ENCODE results near the gene MAFG.

The MAFG gene

DNA sequence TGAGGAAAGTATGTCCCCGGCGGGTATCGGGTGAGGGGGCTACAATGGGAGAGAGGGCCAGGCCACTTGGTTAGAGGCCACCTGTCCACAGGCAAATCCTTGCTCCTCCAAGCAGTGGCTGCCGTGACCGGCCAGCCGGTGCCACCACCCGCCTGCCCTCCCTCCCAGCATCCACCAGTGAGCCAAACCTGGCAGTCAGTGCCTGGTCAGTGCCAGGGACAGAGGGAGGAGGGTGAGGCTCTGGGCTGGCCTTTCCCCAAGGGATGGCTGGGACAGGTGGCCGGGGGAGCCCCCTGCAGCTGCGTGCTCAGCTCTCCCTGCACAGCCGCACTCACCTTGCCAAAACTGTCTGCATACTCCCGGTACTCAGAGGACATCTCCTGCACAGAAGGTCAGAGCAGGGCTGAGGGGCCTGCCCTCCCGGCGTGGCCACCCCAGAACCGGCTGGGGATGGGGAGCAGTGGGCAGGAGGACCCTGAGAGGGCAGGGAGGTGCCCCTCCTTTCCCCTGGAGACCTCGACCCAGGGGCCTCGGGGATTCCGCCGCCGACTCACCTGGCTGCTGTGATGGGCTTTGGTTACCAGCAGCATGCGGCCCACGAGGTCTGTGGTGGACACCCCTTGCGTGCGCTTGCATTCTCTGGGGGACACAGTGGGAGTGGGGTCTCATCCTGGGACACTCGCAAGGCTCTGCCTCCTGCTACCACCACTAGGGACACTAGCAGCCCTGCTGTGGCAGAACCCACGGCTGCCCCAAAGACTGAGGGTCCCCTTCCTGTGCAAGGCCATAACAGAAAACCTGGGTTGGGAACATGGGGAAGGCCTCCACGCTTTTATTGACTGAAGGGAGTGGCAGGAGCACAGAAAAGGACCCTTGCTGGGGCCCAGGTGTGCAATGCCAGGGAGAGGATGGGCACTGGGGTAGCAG lies 20.1 kb downstream of the MAFG start:
- no peak for DNase-seq

DNA sequence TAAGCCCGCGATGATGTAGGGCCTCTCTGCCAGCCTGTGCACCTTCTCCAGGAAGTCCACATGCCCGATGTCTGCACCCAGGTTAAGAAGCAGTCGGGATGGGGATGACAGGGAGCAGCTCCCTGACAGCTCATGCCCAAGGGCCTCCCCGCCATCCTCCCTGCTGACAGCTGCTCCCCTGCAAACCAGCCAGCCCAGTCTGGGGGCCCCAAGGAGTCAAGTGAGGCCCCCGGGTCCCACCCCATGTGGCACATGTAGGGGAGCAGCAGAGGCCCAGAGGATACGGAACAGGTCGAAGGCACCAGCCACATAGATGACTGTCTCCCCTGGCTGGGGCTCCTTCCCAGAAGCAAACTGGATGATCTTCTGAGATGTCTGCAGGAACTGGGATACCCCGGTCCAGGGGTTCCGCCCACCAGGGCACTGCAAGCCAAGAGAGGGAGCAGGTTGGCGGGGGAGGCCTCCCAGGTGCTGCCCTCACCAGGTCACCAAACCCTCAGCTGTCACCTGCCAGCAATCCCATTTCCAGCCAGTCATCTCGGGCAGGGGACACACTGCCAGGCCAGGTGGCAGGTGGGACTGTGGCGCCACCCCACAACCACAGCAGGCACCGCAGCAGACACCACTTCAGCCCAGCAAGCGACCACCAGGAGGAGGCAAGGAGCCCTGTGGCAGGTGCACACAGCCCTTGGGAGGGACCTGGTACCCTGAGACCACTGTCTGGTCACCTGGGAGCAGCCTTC lies 20.9 kb downstream of the MAFG start:
- DNase-seq = peak; percentile 57

DNA sequence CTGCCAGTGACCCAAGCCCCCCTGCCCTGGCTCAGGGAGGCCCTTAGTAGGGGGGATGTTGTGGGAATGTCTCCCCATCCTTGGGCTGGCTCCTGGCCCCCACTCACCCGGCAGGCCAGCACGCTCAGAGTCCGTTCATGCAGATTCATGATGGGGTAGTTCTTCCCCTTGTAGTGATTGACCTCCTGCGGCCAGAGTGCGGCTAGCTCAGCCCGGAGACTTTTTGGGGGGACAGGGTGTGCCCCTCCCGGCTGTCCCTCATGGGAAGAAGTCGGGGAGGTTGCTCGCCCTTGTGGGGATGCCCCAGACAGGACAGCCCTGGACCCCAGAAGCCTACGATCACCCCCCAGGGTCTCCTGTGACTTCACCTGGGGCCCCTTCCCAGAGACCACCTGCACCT lies 21.5 kb downstream of the MAFG start:
- no peak for DNase-seq

DNA sequence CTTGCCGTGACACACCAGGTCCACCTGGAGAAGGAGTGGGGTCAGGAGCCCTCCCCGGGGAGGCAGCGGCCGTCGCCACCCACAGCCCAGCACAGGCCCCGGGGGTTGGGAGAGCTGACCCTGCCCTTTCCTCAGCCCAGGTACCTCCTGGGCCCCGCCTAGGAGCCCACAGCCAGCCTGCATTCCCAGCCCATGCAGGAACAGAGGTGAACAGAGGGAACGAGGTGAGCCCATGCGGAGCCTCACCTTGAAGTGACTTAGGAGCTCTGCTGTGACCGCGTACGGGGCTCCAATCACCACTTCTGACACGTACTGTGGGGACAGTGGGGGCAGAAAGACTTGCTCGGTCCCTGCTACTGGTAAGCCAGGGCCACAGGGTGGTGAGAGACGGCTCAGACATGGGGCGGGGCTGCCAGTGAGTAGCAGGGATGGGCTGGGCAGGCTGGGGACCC lies 22.1 kb downstream of the MAFG start:
- no peak for DNase-seq

DNA sequence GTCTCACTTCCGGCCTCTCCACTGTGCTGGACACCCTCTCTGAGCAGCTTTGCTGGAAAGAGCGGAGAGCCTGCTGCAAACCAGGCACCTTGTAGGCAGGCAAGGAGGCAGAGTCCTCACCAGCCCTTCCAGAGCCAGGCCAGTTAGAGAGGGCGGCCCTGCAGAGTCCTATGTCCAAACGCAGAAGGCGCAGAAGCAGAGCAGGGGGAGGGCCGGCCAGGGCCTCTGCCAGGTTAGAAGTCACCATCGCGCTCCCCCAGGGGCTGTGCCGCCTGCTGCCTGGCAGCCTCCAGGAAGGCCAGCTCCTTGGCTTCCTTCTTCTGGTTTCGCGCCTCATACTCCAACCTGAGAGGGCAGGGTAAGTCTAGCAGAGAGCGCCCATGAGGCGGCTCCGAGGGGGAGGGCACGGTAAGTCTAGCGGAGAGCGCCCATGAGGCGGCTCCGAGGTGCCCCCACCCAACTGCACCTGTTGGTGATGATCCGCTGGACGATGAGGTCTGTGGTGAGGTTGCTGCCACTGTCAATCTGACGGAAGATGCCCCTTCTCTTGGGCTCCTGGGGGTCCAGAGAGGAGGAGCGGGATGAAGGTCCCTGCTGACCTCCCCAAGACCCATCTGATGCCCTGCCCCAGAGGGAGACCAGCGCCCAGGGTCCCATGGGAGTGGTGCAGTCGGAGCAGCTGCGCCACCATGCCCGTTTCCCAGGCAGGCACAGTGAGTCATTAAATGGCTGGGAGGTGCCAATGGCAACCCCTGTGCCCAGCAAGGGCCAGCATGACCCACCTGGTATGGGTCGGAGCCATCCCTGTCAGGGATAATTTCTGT lies 22.7 kb downstream of the MAFG start:
- no peak for DNase-seq

DNA sequence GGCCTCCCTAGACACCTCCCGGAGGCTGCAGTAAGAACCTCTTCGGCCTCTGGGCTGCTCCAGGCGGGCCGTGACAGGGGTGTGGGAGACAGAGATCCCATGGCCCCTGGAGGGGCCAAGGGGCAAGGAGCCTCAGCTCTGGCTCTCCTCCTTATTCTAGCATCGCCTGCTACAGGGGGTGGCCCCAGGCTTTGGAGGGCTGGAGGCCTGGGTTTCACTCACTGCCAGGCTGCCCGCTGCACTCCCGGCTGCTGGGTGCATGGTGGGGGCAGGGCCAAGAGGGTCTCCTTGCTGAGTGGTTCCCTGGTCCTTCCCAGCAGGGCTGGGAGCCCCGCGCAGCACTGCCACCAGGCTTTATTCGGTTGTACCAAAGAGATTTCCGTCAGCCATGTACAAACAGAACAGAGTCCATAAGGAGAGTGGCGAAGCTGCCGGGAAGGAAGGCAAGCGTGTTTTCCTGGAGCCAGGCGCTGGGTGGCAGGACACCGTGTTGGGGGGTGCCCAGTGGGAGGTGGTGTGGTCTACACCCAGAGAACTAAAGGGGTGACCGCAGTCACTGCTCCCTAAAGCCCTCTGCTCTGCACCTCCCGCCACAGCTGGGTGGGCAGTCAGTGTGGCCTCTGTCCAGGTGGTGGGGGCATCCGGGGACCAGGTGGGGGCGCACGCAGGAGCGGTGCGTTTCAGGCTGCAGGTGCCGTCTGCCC lies 23.5 kb downstream of the MAFG start:
- no peak for DNase-seq

DNA sequence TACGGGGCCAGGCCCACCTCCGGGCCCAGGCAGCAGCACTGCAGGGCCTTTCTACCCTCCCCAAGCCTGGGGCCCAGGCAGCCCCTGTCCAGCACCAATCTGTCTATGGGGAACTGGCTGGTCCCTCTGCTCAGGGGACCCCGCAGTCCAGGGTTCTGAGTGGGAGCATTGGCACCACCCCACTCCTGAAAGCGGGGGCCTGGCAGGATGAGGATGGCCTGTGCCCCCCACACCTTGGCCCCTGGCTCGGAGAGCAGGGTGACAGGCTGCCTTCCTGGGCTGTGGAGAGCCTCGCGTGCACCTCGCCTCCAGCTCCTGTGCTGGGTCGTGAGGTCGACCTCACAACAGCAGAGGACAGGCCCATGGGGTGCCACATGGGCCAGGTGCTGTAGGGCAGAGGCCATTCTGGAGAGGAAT lies 24.1 kb downstream of the MAFG start:
- no peak for DNase-seq

DNA sequence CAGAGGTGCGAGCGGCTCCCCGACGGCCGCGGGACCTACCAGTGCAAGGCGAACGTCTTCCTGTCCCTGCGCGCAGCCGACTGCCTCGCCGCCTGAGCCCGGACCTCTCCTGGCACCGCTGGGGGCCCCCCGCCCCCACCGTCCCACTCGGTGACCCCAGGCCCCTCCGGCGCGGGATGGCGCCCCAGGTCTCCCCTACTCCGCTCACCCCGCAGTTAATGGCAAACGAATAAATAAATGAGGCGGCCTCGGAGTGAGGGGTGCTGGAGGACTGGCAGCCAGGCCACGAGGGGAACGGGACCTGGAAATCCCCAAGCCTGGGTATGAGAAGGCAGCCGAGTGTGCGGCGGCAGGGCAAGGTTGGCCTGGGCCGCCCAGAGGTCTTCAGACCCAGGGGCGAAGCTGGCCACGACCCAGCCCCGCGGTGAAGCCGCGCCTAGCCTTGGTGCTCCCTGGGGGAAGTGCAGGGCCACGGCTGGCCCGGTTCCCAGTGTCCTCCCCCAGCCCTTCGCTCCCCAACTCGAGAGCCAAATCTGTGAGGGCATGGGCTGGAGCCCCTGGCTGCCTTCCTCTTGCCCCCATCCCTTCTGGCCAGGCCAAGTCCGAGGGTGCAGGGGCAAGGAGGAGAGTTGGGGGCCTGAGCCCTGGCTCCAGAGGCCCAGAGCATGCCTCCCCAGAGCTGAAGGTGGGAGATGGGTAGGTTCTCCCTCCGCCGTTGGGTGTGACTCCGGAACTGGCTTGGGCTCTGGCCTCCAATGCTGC lies 24.7 kb downstream of the MAFG start:
- DNase-seq = peak; percentile 25

DNA sequence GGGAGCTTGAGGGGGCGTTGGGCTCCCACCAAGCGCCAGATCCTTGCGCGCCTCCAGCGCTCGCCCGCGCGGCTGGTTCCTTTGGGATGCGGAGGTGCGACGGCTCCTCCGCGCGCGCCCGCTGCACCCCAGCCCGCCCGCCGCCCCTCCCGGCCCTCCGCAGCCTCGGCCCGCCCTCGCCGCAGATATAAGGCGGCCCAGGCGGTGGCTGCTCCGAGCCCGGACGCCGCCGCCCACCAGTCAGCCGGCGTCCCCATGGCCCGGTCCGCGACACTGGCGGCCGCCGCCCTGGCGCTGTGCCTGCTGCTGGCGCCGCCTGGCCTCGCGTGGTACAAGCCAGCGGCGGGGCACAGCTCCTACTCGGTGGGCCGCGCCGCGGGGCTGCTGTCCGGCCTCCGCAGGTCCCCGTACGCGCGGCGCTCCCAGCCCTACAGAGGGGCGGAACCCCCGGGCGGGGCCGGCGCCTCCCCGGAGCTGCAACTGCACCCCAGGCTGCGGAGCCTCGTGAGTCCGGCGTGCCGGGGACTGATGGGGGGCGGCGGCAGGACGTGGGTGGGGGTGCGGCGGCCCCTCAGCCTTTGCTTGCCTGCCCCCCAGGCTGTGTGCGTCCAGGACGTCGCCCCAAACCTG lies 25.4 kb downstream of the MAFG start, which contains the start of gene NPB:
Gene NPB, plus strand, starts transcription at position 216 of the 630 bp plus-strand sequence. Its CDS starts 40 bp downstream, at position 256.
- DNase-seq = peak; percentile 54

DNA sequence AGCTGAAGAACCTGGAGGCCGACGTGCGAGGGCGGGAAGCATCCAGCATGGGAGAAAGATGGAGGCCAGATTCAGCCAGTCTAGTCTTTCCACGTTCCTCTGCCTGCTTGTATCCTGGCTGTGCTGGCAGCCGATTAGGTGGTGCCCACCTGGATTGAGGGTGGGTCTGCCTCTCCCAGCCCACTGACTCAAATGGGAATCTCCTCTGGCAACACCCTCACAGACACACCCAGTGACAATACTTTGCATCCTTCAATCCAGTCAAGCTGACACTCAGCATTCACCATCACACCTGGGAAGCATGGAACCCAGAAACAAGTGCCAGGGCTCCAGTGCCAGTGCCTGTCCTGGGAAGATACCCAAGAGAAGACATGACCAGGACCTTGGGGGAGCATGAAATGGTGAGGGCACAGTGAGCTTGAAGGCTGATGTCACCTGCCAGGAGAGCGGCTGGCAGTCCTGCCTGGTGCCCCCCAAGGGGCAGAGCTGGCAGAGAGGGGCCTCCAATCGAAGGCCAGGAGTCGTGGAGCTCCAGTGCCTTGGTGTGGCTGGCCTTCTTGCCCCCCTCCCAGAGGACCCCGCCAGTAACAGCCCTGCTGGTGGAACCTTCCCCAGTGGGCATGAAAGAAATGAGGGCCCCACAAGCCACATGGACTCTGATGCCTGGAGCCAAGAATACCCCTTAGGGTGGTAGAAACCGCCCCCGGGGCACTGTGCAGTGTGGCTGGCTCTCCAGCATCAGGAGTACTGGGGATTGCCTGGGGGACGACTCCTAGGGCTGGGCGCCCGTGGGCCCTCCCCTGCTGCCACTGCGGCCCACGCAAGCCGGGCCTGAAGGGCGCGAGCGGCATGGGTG lies 26.1 kb downstream of the MAFG start:
- no peak for DNase-seq

DNA sequence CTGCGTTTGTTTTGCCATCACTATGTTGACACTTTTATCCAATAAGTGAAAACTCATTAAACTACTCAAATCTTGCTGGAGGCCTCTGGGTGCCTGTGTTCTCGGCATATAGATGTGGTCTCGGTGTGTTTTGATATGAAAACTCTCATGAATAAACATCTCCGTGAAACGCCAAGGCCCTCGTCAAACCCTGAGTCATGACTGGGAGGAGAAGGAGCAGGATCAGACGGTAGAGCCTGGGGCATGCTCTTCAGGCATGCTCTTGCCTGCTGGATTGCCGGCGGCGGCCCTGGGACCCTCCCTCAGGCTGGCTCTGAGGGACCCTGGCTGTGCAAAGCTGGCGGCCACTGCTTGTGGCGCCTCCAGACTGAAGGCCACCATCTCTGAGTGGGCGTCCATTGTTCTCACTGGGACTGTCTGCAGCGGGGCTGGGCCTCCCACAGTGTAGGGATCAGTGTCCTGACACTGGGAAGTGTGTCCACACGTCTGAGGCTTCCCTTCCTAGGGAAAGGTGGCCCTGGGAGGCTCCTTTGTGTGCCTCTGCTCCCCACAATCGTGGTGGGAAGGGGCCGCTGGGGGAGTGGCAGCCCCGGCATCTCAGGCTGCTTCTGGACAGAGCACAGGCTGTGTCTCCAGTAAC lies 27.2 kb downstream of the MAFG start:
- DNase-seq = no peak

DNA sequence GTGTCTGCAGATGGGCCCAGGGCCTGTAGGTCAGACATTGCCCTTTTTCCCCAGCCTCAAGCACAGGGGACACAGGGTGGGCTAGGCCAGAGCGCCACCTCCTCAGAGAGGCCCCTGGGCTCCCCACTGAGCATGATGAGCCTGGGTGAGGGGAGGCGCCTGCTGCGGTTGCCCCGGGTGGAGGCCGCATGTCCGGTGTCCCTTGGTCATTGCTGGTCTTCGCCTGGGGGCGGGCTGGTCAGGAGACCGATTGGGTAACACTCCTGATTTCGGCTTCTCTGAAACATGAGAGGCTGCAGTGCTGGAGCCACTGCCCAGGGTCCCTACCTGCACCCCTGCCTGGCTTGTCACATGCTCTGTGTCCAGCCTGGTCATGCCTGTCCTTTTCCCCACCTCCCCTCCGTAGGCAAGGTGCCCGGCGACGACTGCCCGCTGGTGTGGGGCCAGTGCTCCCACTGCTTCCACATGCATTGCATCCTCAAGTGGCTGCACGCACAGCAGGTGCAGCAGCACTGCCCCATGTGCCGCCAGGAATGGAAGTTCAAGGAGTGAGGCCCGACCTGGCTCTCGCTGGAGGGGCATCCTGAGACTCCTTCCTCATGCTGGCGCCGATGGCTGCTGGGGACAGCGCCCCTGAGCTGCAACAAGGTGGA lies 27.9 kb downstream of the MAFG start:
- DNase-seq = no peak

DNA sequence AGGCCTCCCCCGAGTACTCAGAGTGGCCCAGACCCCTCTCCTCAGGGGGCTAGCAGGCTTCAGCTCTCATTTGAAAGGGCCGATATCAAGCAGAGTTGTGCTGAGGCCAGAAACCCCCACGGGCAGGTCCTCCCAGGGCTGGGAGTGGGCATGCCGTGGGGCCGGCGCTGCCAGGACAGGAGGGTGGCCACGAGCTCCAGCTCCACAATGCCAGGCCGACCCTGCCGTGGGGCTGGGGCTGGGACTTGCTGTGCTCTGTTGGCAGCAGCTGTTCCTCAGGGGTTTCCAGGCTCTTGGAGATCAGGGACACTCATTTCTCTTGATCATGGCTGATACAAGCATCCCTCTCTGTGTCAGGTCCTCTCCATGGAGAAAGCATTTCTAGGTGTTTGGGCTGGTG lies 28.6 kb downstream of the MAFG start:
- DNase-seq = no peak

DNA sequence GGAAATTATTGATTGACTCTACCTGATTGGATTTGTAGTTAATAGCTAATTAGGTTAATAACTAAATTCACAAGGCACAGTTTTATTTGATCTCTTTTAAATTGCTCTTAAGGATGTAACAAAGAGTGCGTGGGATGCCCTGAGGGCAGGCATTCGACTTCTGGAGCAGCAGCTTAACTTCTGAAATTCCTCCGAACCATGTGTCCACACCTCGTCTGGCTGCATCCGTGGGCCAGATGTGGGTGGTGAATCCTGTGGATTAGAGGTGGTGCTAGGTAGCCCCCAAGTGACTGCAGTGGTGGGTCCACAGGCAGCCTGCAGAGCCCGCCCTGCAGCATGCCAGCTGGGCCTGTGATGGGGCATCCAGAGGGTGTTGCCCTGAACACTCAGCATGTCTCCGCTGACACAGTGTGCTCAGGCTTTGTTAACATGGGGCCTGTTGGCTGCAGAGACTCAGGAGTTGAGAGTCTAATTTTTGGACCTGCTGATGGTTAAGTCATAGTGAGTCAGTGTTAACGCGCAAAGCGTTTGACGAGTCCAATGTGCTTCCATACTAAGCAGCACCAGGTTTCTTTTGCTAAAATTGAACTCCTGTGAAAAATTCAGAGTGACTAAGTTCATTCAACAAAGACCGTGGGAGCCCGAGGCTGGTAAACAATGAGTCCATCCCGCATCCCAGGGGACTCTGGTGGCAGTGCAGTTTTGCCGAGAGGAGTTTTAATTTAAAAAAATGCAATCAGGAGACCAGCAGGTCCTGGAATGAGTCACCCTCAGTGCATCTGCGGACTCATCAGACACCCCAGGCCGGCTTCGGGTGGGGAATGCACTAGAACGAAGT lies 29.3 kb downstream of the MAFG start:
- DNase-seq = no peak

DNA sequence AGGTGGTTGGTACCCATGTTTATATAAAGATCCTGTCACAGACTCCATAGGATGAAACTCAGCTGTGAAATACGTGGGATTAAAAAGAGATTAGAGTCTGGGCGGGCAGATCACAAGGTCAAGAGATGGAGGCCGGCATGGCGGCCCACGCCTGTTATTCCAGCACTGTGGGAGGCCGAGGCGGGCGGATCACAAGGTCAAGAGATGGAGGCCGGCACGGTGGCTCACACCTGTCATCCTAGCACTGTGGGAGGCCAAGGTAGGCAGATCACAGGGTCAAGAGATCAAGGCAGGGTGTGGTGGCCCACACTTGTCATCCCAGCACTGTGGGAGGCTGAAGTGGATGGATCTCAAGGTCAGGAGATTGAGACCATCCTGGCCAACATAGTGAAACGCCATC lies 32.1 kb downstream of the MAFG start:
- no peak for DNase-seq

DNA sequence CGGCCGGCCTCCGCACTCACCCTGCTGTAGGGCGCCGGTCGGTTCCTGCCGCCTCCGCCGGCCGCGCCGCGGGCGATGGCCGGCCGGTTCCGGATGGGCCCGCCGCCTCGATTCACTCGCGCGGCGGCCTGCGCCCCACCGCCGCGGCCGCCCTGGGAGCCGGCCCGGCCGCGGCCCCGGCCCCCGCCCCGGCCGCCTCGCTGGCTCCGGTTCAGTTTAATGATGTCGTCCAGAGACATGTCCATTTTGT lies 36.3 kb downstream of the MAFG start:
- DNase-seq = no peak

DNA sequence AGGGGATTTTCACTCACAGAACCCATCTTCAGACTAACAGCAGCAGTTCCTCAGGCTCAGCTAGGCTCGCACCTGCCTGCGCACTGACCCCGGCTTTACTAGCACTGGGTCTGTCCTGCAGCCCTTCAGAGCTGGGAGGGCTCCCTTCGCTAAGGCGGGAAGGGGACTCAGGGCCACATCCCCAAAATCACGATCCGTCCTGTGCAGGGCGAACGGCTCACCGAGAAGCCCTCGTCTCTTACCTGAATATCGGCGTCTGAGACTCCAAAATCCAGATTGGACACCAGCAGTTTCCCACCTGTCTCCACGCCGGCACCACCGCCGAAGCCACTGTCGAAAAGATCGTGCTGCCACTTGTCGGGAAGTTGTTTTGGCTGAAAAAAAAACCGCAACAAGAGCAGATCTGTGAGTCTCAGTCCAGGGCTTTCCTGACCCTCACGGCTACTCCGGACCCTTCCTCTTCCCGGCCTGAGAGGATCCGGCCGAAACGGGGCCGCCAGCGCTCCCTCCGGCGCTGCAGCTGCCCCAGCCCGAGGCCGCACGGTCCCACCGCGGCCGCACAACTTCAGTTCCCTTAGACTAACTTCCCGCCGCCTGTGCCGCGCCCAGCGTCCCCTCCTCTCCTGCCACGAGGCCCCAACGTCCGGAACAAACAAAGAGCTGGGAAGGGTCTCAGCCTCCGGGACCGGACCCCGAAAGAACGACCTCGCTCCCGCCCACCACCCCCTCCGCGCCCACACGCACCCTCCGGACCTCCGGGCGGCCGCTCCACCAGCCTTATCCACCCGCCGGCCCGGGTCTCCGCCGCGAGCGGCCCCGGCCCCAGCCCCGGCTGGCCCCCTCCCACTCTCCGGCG lies 36.9 kb downstream of the MAFG start:
- DNase-seq = peak; percentile 50

Measured in RPMI8226 (cell line).